ENCODE measurements around the gene TMEM62.
"Not testable (repeated sequence)": the region's sequence is repeated elsewhere in the genome, so short reads cannot be mapped to it uniquely, and the experiment has no call there.

Gene TMEM62

DNA sequence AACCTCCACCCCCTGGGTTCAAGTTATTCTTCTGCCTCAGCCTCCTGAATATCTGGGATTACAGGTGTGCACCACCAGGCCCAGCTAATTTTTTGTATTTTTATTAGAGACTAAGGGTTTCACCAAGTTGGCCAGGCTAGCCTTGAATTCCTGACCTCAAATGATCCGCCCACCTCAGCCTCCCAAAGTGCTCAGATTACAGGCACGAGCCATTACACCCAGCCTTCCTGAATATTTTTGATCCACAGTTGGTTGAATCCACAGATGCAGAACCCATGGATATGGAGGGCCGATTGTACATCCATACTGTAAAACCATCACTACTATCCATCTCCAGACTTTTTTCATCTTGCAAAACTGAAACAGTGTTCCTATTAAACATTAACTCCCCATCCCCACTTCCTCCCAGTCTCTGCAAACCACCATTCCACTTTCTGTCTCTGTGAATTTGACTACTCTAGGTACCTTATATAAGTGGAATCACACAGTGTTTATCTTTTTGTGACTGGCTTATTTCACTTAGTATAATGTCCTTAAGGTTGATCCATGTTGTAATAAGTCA is 8.2 kb upstream of the TMEM62 start:
- DNase-seq: no peak

DNA sequence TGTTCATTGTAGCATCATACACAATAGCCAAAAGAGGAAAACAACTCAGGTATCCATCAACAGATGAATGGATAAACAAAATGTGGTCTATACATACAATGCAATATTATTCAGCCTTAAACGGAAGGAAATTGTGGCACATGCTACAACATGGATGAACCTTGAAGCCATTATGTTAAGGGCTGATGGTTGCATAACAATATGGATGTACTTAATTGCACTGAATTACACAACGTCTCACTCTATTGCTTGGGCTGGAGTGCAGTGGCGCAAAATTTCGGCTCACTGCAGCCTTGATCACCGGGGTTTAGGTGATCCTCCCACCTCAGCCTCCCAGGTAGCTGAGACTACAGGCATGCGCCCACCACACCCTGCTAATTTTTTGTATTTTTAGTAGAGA is 7.0 kb upstream of the TMEM62 start:
- DNase-seq: no peak

DNA sequence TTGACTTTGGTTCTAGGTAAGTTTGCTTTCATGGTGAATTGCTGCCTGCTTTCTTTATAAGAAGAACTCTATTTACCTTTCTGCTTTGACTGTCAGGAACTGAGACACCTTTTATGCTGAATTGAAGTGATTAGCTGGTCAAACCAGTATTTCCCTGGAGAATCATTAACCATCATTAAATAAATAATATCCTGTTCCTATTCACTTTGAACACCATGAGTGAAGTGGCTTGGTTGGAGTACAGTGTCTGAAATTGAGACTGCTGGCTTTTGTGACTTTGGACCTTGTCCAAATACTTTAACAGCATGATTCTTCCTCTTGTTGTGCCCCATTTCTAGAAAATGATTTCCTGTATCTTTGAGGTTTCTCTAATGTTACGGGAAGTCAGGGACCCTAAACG is 5.6 kb upstream of the TMEM62 start:
- no peak for DNase-seq

DNA sequence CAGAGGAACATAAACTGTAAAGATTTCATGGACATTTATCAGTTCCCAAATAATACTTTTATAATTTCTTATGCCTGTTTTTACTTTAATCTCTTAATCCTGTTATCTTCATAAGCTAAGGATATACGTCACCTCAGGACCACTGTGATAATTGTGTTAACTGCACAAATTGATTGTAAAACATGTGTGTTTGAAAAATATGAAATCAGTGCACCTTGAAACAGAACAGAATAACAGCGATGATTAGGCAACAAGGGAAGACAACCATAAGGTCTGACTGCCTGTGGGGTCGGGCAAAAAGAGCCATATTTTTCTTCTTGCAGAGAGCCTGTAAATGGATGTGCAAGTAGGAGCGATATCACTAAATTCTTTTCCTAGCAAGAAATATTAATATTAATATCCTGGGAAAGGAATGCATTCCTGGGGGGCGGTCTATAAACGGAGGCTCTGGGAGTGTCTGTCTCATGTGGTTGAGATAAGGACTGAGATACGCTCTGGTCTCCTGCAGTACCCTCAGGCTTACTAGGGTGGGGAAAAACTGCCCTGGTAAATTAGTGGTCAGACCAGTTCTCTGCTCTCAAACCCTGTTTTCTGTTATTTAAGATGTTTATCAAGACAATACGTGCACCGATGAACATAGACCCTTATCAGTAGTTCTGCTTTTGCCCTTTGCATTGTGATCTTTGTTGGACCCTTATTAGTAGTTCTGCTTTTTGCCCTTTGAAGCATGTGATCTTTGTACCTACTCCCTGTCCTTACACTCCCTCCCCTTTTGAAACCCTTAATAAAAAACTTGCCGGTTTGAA is 5.0 kb upstream of the TMEM62 start:
- not testable (repeated sequence) for DNase-seq

DNA sequence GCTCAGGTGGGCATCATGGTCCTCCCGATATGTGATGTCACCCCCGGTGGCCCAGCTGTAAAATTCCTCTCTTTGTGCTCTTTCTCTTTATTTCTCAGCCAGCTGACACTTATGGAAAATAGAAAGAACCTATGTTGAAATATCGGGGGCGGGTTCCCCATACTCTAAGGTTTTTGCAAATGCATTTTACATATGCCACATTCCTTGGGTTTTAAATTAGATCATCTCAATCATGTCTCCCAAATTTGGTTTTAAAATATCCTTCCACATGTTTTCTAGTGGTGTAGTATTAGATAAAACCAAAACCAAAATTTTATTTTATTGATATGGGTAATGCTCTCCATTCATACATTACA is 4.4 kb upstream of the TMEM62 start:
- no peak for DNase-seq

DNA sequence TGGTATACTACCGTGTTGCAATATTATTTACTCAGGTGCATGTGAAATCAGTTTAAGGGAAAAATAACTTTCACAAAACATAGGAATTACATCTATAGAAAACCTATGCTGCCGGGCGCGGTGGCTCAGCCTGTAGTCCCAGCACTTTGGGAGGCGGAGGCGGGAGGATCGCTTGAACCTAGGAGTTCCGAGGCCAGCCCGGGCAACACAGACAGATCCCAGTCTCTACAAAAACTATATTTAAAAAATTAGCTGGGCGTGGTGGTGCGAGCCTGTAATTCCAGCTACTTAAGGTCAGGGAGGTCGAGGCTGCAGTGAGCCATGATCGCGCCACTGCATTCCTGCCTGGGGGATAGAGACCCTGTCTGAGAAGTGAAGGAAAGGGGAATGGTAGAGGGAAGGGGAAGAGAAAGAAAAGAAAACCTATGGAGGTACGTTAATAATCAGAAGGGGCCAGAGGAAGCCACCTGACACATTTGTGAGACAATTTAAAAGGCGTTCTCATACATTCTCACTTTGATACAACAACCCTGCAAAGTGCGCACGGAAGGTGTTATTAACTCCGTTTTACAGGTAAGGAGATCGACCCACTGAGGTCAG is 456 bp upstream of the TMEM62 start:
- no peak for DNase-seq

DNA sequence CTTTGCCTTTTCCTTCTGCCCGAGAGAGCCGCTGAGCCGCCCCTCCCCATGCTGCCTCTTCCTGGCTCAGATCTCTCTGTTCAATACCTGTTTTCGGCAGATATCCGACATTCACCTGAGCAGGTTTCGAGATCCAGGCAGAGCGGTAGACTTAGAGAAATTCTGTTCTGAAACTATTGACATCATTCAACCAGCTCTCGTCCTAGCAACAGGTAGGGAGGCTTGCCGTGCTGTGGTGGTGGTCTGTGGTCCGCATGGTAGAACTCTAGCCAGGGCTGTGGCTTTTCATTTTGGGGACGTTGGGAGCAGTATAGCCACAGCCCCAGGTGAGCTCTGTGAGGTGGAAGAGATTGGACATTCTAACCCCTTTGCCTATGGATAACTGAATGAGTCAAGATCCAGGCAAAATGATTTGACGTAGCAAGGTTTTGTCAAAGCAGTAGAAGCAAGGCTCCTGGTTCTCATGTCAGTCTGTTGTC is 810 bp downstream of the TMEM62 start:
- DNase-seq: no peak

DNA sequence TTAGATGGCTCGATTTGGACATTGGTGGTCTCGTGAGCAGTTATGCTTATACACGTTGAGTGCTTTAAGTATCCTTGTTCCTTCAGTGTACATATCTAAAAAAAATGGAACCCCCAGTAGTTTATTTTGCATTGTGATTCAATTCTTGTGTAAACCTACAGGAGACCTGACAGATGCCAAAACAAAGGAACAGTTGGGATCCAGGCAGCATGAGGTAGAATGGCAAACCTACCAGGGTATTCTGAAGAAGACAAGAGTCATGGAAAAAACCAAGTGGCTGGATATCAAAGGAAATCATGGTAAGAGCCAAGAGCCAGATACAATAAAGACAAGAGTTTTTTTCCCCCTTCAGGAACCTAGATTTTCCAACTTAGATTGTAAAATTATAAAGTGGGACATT is 2.0 kb downstream of the TMEM62 start:
- no peak for DNase-seq

DNA sequence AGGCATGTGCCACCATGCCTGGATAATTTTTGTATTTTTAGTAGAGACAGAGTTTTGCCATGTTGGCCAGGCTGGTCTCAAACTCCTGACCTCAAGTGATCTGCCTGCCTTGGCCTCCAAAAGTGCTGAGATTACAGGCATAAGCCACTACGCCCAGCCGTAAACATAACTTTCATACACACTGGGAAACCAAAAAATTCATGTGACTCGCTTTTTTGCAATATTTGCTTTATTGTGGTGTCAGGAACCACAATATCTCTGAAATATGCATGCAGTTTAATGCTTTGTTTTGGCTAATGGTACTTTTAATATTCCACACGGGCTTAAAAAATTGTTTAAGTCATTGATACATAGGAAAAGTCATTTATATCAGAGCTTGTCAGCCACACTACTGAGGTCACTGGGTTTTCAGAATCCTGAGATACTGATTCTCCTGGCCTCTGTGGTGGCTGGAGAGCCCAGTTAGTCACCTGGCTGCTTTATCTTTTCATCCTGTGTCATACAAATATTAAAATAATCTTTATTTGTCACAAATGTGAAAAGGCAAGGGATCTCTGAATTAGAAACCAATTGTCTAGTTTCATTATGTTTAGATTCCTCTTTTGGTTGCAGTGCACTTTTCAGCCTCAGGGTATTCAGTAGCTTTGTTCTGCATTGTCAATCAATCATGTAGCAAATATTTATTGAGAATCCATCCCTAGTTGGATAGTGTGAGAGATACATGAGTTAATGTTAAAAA is 10.0 kb downstream of the TMEM62 start:
- DNase-seq: no peak

DNA sequence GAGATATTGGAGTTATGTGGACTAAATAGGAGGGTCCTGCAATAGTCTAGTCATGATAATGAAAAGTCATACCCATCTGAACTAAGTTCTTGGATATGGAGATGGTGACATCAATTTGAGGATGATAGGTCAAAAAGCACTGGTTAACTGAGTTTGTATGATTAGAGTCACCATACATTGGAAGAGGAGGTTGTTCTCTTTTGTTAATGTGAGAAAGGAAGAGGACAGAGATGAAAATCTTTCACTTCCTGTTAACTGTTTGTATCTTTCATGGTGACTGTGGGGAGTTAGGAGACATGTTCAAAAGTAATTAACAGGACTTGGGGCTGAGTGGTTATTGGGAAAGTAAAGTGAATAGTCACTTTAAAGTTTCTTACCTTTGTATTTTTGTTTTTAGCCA is 11.1 kb downstream of the TMEM62 start:
- no peak for DNase-seq

DNA sequence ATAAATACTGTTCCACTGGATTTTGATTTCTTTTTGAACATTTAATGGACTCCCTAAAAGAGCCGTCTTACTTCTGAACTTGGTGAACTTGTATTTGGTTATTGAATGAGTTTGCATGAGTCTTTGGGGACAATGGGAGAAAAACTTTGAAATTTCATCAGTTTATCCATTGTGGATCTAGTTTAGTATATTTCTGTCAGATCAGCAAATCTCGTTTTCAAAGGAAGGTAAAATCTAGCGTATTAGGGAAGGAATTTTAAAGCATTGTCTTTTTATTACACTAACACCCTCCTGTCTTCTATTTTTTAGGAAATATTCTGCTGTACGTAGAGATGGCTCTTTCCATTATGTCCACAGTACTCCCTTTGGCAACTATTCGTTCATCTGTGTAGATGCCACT is 12.8 kb downstream of the TMEM62 start:
- no peak for DNase-seq

DNA sequence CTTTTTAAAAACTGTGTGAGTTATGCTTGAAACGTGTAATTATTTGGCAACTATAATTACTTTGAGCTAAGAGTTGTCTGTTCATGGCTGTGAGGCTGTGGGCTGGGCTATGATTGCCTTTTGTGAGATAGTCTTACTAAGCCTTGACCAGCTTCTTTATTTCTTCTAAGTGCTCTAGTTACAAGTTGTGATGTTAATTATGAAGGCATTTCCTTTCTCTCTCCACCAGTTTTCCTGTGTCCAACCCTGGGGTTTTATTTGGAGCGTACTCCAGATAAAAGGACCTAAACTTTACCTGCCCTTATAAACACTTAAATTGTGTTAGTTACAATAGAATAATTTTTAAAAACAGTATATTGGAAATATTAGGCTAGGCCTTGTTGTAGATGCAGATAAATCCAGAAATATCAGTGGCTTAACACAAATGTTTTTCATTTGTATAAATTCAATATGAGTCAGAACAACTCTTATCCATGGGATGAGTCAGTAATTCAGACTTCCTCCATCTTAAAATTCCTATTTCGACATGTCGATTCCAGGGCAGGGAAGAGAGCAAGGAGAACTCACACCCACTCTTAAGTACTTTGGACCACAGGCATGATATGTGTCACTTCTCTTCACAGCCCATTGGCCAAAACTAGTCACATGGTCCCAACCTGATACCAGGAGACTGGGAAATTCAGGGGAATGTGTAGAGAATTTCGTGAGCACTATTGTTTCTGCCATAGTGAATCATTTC is 17.0 kb downstream of the TMEM62 start:
- no peak for DNase-seq

DNA sequence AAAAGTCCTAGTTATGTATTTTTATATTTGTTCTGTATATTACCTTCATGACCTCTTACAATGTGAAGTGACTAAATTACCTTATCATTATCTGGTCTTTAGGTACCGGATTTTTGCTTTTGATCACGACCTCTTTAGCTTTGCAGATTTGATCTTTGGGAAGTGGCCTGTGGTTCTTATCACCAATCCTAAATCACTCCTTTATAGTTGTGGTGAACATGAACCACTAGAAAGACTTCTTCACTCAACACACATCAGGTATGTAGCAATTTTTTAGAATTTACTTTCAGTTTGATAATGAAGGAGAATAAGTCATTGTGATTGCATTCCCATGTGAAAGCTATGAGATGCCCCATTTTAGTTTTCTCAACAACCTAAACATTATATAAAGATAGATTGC is 18.3 kb downstream of the TMEM62 start:
- no peak for DNase-seq

DNA sequence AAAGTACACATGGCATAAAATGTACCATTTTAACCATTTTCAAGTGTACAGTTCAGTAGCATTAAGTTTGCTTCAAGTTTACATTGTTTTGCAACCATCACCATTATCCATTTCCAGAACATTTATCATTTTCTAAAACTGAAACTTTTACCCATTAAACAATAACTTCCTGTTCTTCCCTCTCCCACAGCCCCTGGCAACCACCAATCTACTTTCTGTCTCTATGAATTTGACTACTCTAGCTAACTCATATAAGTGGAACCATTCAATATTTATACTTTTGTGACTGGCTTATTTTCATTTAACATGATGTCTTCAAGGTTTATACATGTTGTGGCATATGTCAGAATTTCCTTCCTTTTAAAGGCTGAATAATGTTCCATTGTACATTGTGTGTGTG is 19.9 kb downstream of the TMEM62 start:
- no peak for DNase-seq

DNA sequence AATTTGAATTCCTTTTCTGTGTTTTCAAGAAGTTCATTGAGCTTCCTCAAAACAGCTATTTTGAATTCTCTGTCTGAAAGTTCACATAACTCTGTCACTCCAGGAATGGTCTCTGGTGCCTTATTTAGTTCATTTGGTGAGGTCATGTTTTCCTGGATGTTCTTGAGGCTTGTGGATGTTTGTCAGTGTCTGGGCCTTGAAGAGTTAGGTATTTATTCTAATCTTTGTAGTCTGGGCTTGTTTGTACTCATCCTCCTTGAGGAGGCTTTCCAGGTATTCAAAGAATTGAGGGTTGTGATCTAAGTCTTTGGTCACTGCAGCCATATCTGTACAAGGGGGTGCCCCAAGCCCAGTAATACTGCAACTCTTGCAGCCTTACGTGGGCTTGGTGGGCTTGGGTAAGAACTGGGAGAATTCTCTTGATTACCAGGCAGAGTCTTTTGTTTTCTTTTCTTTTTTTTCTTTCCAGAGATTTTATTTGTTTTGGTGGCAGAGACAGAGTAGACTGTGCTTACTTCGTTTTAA is 32.5 kb downstream of the TMEM62 start:
- DNase-seq: no peak

DNA sequence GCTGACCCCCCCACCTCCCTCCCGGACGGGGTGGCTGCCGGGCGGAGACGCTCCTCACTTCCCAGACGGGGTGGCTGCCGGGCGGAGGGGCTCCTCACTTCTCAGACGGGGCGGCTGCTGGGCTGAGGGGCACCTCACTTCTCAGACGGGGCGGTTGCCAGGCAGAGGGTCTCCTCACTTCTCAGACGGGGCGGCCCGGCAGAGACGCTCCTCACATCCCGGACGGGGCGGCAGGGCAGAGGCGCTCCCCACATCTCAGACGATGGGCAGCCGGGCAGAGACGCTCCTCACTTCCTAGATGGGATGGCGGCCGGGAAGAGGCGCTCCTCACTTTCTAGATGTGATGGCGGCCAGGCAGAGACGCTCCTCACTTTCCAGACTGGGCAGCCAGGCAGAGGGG is 33.9 kb downstream of the TMEM62 start:
- not testable (repeated sequence) for DNase-seq

DNA sequence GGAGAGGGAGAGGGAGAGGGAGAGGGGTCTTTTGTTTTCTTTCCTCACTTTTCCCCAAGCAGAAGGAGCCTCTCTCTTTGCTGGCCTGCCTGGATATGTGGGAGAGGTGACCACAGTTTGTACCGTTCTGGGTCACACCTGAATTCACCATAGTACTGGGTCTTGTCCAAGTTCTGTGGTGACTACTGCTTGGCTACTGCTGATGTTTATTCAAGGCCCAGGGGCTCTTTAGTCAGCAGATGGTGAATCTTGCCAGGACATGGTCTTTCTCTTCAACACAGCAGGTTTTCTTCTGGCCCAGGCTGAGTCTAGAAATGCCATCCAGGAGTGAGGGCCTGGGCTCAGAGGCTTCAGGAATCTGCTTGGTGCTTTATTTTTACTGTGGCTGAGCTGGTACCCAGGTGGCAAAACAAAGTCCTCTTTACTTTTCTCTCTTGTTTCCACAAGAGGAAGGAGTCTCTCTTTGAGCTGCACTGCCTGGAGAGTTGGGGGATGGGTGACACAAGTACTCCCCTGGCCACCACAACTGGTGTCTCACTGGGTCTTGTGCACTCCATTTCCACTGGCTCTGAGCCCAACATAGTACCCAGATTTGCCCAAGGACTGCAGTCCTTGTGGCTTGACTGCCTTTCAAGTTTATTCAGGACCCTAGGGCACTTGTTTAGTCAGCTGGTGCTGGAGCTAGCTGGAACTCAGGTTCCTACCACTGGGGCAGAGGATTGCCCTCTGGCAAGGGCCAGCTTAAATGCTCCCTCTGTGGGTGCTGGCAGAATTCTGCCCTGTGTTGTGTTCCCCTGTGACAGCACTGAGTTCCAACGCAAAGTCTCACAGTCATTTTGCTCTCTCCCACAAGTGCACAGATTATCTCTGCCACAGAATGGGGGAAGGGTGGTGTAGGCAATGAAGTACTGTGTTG is 35.1 kb downstream of the TMEM62 start:
- DNase-seq: no peak

DNA sequence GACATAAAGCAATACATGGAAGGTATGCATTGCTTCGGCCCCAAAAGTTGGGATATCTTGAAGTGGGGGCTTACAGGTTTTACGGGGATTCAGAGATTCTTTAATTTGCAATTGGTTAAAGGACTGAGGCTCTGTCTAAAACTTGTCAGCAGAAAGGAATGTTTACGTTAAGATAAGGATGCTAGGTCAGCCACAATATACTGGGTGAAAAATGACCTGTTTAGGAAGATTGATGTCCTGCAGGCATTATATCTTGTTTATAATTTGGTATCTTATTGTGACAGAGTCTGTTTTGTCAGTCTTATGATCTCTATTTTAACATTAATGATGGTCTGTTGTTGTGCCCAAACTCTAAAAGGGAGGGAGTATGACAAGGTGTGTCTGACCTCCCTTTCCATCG is 36.5 kb downstream of the TMEM62 start:
- DNase-seq: no peak

DNA sequence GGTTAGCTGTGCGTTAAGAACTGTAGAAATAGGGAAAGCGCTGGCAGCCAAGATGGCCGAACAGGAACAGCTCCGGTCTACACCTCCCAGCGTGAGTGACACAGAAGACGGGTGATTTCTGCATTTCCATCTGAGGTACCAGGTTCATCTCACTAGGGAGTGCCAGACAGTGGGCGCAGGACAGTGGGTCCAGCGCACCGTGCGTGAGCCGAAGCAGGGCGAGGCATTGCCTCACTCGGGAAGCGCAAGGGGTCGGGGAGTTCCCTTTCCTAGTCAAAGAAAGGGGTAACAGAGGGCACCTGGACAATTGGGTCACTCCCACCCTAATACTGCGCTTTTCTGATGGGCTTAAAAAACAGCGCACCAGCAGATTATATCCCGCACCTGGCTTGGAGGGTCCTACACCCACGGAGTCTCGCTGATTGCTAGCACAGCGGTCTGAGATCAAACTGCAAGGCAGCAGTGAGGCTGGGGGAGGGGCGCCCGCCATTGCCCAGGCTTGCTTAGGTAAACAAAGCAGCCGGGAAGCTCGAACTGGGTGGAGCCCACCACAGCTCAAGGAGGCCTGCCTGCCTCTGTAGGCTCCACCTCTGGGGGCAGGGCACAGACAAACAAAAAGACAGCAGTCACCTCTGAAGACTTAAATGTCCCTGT is 42.4 kb downstream of the TMEM62 start:
- DNase-seq: not testable (repeated sequence)

DNA sequence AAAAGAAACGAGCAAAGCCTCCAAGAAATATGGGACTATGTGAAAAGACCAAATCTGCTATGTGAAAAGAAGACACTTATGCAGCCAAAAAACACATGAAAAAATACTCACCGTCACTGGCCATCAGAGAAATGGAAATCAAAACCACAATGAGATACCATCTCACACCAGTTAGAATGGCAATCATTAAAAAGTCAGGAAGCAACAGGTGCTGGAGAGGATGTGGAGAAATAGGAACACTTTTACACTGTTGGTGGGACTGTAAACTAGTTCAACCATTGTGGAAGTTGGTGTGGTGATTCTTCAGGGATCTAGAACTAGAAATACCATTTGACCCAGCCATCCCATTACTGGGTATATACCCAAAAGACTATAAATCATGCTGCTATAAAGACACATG is 43.8 kb downstream of the TMEM62 start:
- DNase-seq: not testable (repeated sequence)

DNA sequence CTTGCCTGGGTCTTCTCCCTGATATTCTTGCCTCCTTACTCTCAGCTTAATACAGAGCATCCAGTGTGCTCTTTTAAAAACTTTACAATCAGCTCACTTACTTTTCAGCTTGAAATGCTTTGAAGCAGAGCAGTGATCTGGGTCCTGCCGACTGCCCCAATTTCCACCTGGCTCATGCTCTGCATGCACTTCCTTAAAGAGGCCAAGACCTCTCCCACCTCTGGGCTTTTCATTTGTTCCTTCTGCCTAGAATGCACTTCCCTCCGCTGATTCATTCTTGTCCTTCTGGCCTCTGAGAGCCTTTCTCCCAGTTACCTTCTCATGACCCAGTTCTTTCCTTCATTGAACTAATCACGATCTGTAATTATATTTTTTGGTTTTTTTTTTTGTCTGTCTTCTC is 49.9 kb downstream of the TMEM62 start:
- DNase-seq: no peak

All from NCI-H1092 (cell line).